ENCODE results near the gene SYNE3.

Gene SYNE3

DNA sequence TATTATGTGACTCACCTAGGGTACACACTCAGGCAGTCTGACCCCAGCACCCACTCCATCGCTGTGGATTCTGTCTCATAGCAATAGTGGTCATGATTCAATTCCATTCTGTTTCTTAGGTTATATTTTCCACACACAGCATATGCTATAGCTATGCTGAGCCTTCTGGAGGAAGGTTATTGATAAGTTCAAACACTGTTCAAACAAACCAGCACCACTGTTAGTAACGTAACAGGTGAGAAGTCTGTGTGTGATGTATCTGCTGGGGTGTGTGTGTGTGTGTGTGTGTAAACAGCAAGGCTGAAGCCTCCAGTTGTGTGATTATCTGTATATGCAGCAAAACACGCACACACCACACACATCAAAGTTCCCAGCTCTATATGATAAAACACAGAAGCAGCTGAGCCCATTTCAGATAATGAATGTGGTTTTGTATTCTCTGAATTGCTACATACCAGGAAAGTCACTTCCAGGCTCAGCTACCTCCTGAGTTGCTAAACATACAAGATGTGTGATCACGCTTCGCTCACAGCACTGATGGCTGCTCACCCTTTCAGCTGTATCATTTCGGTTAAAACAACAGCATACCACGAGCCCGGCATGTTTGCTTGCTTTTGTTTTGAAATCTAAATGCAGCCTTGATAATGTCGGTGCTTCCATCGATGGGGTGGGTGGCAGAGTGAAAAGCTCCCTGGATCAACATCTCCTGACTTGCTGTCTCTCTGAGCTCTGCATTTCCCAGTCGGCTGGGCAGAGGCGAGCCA lies 6.8 kb upstream of the SYNE3 start:
- DNase-seq: no peak

DNA sequence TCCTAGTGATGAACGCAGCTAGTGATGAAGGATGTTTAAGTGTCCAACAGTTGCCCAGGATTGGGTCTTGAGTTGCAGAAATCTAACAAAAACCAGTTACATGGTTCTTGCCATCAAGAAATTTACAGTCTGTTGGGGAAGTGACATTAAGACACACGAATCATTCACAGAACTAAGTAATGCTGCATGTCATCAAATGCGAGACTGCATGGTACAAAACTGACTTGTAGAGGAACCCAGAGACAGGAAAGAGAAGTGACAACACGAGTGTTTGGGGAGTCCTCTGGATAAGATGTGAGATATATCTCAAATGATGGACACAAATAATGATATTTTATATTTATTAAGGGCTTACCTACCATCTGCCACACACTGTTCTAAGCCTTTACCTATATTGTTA lies 6.1 kb upstream of the SYNE3 start:
- DNase-seq: no peak

DNA sequence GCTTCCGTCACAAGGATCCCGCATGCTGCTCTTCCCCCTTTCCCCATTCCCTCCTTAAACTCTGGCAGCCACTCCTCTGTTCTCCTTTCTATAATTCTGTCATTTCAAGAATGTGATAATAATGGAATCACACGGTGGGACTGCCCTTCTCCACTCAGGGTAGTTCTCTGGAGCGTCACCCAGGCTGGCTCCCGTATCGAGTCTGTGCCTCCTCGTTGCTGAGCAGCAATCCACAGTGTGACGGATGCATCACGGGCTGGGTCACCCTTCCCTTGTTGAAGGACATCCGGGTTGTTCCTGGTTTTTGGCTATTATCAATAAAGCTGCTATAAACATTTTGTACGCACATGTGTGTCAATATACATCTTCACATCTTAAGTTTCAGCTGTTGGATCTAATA lies 5.7 kb upstream of the SYNE3 start:
- DNase-seq: no peak

DNA sequence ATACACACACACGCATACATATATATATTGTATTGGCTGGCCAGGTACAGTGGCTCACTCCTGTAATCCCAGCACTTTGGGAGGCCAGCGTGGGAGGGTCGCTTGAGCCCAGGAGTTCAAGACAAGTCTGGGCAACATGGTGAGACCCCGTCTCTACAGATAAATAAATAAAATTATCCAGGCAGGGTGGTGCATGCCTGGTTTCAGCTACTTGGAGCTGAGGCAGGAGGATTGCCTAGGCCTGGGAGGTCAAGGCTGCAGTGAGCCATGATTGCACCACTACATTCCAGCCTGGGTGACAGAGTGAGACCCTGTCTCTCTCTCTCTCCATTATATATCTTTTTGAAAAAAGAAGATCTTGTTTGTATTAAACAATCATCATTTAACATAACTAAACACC lies 4.6 kb upstream of the SYNE3 start:
- no peak for DNase-seq

DNA sequence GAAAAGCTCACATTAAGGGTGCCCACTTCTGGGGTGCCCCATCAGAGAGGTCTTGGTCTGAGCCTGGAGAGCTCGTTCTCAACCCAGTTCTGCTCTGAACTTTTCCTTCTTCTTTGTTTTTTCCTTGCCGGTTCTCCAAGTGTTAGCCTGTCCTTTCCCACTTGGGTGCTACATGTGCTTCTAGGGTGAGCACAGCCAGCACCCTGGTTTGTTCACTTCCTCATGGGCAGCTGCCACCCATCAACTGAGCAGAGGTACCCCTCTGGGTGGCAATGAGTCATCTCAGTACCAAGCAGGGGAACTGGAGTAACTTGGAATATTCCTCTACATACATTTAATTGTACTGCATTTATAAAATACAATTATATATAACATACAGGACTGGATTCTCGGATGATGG lies 3.9 kb upstream of the SYNE3 start:
- no peak for DNase-seq

DNA sequence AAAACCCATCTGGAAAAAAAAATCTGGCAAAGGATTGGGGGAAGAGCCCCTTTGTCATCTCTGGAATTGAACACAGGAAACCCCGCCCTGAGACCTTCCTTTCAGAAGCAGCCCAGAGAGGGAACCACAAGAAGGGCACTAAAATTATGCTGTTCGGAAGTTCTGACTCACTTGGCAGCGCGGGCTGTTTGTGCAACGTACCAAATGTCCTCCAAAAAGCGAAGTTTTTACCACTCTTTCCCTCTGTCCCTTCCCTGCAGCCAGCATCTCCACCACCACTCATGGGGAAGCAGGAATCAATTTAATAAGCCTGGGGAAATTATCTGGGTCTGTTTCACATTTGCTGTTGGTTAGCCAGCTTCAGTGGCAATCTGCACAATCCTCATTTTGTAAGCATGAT lies 3.2 kb upstream of the SYNE3 start:
- peak; percentile 74 for DNase-seq

DNA sequence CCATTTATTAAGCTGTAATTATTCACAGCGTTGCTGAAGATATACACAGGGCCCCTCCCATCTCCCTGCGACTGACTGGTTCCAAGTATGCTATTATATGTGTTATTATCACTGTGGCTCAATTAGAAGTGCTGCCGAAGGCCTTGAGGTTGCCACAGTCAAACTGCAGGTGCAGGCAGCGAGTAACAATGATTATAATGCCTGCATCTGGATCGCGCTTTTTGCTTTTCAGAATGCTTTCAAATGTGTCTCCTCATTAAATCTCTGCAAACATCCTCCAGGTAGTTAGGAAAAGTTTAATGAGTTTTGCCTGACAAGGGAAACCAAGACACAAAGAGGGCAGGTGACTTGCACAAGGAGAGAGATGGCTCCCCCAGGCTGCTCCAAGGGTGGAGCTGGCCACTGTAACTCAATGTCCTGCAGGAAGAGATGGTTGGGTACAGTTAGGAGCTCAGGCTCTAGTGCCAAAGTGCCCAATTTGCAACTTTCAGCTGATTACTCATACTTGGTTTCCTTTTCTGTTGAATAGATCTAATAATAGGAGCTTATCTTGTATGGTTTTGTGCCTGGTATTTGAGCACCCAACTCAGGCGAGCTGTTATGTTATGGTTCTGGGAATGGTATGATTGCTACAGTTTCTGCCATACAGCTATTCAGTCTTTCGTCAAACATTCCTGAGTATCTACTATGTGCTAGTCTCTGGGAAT lies 1.7 kb upstream of the SYNE3 start:
- DNase-seq: no peak

DNA sequence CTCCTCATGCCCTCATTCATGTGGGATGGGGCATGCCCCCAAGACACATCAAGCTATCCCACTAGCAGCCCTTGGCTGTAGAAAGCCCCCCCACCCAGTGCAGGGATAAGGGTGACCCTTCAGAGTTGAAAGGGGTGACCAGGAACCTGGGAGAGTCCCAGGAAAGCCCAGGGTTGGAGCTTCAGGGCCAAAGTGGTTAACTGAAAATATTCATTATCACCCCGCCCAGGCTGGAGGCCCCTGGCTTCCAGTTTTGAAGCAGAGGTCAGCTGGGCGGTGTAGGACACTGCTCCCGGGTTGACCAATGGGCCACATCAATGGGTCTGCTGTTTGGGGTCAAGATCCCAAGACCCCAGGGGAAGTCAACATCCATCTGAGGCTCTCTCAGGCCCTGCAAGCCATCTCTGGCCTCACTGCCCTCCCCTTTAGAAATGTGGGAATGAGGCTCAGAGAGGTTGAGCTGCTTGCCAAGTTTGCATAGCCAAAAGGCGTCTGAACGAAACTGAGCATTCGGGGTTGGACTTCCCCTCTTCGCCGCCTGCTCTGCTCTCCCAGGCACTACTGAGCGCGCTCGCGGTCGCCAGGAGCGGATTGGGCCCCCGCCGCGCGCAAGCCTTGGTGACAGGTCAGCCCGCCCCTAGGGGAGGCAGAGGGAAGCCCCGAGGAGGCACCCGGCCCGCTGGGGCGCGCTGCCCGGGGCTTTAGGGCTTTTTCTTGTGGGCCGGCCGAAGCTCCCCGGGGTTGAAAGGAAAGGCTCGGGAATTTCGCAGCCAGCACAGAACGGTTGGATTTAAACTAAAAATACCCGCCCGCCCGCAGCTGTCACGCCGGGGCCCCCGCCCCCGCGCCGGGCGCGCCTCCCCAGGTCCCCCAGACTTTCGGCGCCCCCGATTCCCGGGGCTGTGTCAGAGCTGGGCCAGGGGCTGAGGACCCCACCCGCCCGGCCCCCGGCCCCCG lies 576 bp downstream of the SYNE3 start:
- peak; percentile 84 for DNase-seq

DNA sequence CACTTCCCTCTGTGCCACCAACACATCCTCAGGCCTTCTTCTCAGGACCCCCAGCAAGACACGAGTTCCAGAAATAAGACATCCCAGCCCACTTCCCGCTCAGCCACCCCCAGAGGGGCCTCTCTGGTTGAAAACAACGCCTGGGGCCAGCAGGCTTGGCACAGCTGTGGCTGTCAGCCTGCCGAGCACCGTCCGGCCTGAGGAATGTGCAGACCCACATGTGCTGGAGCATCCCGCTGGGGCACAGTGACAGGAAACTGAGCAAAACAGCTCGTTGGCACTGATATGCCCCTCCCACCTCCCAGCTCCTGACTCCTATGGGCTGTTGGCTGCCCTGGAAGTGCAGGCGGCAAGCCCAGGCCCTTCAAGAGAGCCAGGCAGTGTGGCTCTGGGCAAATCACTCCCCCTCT lies 1.4 kb downstream of the SYNE3 start:
- DNase-seq: peak; percentile 90

DNA sequence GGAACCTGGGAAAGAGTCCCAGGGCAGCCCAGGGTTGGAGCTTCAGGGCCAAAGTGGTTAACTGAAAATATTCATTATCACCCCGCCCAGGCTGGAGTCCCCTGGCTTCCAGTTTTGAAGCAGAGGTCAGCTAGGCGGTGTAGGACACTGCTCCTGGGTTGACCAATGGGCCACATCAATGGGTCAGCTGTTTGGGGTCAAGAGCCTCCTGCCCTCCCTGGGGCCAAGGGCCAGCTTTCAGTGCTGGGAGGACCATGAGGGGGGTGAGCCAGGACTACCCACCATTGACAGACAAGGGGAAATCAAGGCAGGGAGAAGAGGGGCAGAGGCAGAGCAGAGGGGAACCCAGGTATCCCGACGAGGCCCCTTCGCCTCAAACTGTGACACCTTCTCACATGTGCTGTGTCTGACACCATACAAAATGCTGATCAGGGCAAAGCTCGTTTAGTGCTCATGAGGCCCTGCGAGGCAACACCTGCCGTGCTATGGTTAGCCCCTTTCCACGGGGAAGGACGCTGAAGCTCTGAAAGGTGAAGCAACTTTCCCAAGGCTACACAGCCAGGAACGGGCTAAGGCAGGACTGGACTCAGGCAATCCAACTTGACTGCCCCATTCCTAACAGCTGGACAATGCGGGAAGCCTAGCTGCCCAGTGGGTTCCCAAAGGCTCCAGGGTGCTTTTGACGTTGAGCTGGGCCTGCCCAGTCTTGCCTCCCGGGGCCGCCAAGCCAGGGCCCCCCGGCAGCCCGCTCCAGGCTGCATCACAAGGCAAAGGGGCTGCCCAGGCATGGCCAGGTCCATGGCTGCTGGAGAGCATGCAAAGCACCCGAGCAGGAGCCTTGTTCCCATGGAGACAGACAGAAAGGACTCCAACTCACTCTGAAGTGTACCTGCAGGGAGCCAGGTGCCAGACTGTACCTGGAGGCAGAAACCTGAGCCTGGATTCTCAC lies 2.0 kb downstream of the SYNE3 start:
- no peak for DNase-seq

DNA sequence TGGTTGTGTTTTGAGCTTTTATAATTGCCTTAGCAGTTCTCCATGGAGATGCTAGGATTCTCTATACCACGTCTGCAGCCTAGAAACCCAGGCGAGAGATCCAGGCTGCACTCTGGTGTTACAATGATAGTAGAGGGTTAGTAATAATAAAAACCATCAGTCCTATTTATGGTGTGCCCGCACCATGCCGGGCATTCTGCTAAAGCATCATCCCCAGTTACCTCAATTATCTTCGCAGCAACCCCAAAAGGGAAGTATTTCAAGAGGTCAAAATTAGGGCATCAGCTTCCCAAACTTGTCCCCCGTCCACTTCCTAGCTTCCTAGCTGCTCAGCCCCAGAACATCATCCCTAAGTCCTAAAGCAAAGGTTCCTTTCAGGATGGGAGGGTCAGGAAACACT lies 3.2 kb downstream of the SYNE3 start:
- no peak for DNase-seq

DNA sequence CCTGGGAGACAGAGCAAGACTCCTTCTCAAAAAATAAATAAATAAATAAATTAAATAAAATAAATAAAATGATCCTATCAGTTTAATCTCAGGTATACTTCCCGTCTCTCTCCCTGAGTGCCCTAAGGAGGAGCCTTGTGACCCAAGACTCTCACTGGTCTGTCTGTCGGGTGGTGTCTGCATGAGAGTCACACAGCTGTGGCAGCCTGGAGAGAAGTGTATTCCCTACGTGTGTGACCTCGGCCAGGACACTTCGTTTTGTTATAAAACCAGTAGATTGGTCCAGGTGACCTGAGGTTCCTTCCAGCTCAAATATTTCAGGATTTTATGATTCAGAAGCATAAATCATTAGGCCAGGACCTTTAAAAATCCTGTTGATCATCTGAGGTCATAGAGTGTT lies 4.8 kb downstream of the SYNE3 start:
- peak; percentile 3 for DNase-seq

DNA sequence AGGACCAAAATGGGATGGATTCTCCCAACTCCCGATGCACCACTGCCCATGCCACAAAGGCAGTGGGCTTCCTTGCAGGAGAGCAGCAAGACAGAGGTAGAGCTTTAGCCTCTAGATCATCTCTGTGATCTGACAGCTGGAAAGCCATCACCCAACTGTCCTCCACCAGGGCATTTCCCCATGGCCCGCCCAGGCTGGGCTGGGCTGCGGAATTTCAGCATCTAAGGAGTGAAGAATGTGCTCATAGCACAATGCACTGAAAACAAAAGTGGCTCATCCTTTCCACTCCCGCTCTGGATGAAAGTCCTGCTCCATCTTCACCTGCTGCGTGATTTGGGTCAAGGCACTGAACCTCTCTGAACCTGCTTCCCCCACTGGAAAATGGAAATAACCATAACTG lies 5.6 kb downstream of the SYNE3 start:
- peak; percentile 6 for DNase-seq

DNA sequence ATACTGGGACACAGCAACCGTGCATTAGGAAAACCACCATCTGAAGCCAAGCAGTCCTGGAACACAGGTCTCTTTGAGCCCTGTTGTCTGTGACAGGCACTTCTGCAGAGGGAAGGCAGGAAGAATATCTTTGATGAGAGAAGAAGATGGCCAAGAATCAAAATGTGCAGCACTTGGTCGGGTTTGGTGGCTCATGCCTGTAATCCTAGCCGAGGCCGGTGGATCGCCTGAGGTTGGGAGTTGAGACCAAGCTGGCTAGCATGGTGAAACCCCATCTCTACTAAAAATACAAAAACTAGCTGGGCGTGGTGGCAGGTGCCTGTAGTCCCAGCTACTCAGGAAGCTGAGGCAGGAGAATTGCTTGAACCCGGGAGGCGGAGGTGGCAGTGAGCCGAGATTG lies 6.1 kb downstream of the SYNE3 start:
- peak; percentile 15 for DNase-seq

DNA sequence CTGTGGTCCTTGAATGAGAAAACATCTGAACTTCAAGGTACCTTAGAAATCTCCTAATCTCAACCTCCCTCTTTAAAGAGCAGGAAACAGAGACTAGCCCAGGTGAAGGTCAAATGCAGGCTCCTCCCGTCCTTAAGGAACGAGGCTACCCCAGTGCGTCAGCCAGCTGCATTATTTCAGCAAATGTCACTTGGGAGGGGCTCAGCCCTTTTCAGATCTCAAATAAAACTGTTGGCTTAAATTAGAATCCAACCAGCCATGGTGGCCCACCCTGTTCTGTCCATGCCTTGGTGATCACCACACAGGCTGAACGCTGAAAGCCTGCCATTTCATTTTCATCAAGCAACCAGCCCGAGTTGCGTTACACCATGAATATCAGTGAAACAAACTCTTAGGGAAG lies 7.0 kb downstream of the SYNE3 start:
- DNase-seq: peak; percentile 1

DNA sequence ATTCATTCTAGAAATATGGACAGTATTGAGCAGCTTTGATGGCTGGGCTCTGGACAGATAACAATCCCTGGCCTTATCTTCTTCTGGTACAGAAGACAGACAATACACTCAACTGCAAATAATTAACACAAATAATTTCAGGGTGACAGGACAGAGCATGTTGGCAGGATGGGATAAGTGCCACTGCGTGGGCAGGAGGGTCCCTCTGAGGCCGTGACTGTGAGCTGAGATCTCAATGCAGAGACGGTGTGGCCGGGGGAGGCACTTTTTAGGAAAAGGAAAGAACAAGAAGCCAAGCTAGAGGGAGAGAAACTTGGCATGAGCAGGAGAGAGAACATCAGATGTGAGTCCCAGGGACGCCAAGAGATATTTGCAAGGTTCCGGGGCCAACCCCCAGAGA lies 8.1 kb downstream of the SYNE3 start:
- DNase-seq: peak; percentile 5

DNA sequence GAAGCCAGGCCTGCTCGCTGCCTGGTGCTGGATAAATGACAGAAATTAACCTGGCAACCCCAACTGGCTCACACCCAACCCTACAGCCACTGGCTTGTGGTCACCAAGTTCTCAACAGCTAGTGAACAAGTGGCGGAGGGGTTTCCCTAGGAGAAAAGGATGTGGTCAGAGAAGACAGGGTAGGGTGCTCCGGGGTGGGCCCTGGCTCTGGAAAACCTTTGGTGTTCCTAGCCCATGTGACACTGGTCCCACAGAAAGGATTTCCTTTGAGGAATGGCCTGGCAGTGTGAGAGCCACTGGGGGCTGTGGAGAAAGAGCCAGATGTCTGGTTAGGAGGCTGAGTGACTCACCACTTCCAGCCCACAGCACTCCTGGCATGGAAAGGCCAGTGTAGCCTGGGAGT lies 8.7 kb downstream of the SYNE3 start:
- DNase-seq: peak; percentile 50

DNA sequence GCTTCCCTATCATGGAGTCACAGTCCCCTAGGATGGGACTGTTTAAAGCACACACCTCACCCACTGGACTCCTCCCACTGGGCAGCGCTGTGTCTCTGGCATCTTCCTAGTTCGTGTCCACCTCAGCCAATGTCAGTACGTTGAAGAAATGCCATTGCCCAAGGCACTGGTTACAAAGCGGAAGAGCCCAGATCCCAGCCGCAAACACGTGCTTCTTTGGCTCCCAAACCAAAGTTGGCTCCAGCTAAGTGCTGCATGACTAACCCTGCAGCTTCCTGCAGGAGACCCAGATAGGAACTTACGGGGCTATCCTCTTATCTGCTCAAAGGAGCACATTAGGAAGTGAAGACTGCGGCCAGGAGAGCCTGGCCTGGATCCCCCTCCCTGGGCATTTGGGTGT lies 9.3 kb downstream of the SYNE3 start:
- peak; percentile 62 for DNase-seq

DNA sequence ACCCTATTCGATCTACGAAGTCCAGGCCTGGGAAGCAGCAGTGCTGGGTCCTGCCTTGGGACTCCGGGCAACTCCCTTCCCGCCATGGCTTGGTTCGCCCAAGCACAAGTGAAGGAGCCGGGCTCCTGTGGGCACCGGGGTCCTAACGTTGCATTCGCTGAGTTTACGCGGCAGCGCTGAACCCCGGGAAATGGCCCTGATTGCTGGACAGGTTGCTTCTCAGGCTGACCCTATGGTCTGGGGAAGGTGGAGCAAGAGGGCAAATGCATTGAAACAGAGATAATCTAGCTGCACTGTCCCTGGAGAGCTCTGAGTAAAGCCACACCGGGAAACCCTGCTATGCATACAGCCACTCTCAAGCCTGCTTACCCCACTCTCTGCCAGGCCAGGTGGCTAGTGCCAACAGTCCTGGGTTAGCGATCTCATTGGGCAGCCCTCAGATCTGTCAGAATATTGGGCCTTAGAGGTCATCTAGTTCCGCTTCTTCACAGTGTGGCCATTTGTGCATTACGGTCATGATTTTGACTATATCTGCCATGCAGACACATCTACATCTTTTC lies 11.3 kb downstream of the SYNE3 start:
- no peak for DNase-seq

DNA sequence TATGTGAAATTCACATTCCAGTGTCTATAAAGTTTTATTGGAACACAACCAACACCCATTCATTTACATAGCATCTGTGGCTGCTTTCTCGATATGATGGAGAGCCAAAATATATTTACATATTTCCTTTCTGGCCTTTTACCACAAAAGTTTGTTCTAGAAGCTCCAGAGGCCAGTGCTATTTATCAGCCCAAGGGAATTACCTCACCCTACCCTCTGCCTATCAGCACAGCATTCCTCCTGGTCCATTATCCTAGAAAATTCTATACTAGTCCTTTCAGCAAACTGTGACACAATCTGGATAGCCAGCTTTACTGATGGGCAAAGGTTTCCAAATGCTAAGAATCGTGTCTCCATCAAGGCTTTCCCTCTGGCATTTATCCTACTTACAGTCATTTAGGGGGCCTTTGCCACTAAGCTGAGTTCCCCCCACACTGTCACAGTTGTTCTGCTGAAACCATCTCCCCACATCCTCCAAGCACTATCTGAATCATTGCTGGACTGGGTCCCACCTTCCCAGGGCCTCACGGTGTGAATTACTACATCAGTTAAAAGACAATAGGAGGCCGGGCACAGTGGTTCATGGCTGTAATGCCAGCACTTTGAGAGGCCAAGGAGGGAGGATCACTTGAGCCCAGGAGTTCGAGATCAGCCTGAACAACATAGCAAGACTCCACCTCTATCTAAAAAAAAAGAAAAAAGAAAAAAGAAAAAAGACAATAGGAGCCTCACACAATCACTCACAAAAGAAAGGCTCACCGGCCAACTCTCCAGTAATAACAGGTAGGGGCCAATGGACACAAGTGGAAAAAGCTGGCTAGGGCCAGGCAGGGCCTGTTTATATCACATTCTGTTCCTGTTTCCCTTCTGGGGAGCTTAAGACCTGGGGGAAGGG lies 12.1 kb downstream of the SYNE3 start:
- no peak for DNase-seq

Data from femur (tissue), 1 donor.